ENCODE results near the gene TAOK1.
A peak's percentile ranks its signal among the peaks of the same experiment; 100 is the strongest.
"Not testable (repeated sequence)": the region's sequence is repeated elsewhere in the genome, so short reads cannot be mapped to it uniquely, and the experiment has no call there.

The TAOK1 gene

DNA sequence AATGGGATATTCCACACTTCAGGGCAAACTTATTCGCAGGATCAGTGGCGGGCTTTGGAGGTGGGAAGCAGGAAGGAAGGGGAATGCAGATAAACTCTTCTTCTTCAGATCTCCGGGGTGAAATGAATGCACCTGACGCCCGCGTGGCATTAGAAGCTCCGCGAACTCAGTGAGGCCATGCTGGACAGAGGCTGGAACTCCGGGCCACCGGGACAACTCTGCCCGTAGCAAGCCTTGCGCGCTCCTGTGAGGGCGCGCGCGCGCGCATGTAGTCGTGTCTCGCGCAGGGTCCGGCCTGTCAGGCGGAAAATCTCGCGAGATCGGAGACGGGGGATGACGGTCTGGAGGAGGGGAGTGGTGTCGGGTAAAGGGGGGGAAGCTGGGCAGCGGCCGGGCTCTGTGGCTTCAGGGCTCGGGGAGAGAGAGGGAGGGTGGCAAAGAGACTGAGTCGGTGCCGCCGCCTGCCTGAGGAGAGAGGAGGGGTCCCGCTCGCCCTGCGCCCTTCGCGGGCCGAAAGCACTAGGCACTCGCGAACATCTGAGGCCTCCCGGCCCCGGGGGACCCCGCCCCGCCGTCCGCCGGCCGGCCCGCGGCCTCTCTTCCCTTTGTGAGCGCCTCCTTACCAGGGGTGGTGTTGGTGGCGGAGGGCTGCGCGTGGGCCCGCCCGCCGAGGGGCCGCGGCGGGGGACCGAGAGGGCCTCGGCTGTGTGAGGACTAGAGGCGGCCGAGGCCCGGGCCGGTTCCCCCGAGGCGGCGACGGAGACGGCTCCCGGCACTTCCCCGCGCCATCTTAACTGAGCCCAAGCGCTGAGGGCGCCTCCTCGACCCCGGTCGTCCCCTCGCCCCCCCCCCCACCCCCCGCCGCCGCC lies at the start of gene TAOK1:
TAOK1 (plus strand) TSS at position 382 of the 869 bp plus-strand sequence. CDS start 61,186 bp downstream, outside the sequence.
- DNase-seq (ENCODE audit: low read depth in 2 of 3, low spot score in 1 of 3): peak; percentile 95 to 98 (median 95)

DNA sequence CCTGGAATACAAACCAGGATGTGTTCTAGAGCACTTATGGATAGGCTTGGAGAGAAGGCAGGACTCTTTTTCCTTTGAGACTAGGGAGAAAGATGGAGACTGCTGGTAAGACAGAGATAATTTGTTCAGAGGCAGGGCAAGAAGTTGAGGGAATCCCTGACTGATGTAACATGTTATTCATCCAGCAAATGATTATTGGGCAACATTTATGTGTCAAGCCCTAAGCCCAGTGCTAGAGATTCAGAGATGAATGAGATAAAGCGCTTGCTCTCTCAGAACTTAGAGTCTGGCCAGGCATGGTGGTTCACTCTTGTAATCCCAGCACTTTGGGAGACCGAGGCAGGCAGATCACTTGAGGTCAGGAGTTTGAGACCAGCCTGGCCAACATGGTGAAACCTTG lies 48.4 kb upstream of the TAOK1 start:
- DNase-seq (ENCODE audit: low read depth in 2 of 3, low spot score in 1 of 3): no peak

DNA sequence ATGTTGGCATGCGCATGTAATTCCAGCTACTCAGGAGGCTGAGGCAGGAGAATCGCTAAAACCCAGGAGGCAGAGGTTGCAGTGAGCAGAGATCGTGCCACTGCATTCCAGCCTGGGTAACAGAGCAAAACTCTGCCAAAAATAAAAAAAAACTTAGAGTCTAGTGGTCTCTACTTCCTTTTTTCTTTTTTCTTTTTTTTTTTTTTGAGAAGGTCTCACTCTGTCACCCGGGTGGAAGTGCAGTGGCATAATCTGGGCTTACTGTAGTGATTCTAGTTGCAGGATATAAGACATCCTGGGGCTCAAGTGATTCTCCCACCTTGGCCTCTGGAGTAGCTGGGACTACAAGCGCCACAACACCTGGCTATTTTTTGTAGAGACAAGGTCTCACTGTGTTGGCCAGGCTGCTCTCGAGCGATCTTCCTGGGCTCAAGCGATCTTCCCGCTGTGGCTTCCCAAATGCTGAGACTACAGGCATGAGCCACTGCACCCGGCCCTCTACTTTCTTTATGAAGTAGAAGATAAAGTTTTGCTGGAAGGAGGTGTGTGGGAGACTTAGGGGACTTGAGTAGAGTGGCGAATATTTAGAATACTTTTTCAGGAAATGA lies 47.9 kb upstream of the TAOK1 start:
- no peak for DNase-seq (ENCODE audit: low read depth in 2 of 3, low spot score in 1 of 3)

DNA sequence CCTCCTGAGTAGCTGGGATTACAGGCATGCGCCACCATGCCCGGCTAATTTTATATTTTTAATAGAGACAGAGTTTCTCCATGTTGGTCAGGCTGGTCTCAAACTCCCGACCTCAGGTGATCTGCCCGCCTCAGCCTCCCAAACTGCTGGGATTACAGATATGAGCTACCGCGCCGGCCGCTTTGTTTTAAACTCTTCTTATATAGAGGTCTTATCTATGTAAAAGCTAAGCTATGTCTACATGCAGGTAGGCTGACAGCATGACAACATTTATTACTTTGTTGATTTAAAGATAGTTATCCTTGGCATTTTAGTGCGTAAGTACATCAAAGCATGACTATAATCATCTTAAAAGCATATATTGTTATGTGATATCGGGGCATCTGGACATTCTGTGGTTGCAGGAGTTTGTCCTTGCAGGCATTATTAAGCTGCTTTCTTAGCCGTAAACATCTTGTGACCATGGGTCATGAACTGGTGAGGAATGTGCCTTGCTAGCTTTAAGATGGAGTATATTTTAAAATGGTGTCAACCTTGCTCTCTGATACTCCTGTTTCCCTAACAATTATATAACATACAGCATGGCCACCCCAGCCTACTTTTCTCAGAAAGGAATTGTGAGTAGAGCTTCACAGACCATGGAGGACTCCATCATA lies 45.8 kb upstream of the TAOK1 start:
- no peak for DNase-seq (ENCODE audit: low read depth in 2 of 3, low spot score in 1 of 3)

DNA sequence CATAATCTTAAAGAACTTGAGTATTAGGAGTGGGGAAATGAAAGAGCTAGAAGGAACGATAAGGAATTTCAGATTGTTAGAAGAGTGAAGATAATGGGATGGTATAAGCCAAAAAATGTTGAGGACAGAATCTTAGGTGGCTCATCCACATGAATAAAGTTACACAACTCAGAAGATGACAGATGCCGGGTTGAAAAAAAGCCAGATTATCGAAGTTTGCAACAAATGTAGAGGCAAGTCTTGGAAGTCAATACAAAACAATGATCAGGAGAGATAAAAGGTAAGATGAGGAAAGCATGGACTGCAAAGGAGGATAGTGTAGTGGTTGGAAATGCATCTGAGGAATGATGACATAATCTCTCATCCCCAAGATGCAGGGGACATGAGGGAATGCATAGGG lies 45.1 kb upstream of the TAOK1 start:
- no peak for DNase-seq (ENCODE audit: low read depth in 2 of 3, low spot score in 1 of 3)

DNA sequence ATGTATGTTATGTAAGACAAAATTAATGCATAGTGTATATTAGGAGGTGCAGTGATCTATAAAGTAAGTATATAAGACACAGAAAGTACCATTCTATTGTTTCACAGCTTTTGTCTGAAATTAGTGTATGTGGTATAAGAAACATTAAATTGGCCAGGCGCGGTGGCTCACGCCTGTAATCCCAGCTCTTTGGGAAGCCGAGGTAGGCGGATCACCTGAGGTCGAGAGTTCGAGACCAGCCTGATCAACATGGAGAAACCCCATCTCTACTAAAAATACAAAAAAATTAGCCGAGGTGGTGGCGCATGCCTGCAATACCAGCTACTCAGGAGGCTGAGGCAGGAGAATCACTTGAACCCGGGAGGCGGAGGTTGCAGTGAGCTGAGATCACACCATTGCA lies 44.7 kb upstream of the TAOK1 start:
- DNase-seq (ENCODE audit: low read depth in 2 of 3, low spot score in 1 of 3): not testable (repeated sequence)

DNA sequence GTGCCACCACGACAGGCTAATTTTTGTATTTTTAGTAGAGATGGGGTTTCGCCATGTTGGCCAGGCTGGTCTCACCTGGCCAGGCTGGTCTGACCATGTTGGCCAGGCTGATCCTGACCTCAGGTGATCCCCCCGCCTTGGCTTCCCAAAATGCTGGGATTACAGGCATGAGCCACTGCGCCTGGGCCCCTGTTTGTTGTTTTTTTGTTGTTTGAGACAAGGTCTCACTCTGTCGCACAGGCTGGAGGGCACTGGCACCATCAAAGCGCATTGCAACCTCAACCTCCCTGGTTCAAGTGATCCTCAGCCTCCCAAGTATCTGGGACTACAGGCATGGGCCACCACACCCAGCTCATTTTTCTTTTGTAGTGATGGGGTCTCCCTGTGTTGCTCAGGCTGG lies 43.7 kb upstream of the TAOK1 start:
- no peak for DNase-seq (ENCODE audit: low read depth in 2 of 3, low spot score in 1 of 3)

DNA sequence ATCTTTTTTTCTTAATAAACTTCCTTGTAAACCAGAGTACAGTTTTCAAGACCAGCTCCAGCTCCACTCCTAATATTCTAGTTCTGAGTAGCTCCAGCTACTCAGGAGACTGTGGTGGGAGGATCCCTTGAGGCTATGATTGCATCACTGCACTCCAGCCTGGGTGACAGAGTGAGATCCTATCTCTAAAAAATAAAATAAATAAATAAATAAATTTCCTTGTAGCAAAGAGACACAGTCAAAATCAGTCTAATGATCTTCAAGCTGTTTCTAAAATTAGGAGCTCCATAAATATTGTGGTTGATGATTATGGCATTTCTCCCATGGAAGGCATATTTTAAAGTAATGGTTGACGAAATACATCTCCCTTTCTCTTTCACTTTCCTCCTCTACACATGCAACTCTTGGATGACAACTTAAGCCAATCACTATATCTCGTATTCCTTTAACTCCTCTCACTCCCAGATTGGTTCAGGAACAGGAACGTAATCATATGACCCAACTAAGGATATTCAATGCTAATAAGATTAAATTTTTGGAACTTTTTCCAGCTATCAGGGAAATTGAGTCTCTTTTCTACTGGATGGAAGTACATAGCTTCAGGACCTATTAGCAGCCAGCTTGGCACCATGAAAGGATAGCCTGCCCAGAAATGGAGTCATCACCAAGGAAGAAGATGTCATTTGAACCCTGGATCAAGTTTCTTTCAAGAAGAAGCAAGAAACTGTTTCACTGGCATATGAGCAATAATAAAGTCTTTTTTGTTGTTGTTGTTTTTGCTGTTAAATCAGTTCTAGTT lies 42.1 kb upstream of the TAOK1 start:
- DNase-seq (ENCODE audit: low read depth in 2 of 3, low spot score in 1 of 3): no peak

DNA sequence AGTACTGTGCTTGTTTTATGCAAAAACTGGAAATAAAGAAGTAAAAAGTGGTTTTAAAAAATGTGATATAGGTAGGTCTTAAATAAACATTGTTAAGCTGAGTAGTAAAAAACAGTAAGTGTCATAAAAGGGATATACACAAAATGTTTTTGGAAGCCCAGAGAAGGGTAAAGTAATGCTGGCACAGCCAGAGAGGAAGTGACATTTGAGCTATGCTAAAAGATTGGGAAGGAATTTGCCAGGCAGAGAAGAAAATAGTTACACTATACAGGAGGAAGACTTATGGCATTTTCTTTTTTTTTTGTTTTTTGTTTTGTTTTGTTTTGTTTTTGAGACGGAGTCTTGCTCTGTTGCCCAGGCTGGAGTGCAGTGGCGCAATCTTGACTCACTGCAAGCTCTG lies 40.8 kb upstream of the TAOK1 start:
- no peak for DNase-seq (ENCODE audit: low read depth in 2 of 3, low spot score in 1 of 3)

DNA sequence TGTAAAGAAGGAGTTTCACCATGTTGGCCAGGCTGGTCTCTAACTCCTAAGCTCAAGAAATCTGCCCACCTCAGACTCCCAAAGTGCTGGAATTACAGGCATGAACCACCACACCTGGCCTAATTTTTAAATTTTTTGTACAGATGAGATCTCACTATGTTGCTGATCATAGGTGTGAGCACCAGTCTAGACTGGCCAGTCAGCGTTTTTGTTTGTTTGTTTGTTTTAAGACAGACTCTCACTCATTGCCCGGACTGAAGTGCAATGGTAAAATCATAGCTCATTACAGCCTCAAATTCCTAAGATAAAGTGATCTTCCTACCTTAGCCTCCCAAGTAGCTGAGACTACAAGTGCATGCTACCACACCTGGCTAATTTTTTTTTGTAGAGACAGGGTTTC lies 38.0 kb upstream of the TAOK1 start:
- no peak for DNase-seq (ENCODE audit: low read depth in 2 of 3, low spot score in 1 of 3)

DNA sequence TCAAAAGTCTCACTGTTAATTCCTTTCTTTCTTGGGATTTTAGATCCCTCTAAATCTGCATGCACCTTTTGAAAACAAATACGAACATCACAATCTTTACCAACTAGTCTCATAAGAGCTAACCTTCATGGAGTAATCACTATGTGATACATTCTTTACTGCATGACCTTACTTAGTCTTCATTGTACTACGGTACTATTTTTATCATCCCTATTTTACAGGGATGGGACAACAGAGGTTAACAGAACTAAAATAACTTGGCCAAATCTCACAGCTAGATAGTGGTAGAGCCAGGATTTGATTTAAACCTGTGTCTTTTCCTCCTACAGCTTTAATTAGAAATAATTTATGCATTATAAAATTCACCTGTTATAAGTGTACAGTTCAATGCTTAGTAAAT lies 32.9 kb upstream of the TAOK1 start:
- DNase-seq (ENCODE audit: low read depth in 2 of 3, low spot score in 1 of 3): no peak

DNA sequence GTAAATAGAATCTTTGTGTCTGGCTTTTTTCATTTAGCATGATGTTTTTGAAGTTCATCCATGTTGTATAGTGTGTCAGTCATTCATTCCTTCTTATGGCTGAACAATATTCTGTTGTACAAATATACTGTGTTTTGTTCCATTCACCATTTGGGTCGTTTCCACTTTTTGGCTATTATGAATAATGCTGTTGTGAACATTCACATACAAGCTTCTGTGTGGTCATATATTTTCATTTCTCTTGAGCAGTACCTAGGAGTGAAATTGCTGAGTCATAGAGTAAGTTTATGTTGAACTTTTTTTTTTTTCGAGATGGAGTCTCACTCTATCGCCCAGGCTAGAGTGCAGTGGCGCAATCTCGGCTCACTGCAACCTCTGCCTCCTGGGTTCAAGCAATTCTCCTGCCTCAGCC lies 32.3 kb upstream of the TAOK1 start:
- DNase-seq (ENCODE audit: low read depth in 2 of 3, low spot score in 1 of 3): no peak

DNA sequence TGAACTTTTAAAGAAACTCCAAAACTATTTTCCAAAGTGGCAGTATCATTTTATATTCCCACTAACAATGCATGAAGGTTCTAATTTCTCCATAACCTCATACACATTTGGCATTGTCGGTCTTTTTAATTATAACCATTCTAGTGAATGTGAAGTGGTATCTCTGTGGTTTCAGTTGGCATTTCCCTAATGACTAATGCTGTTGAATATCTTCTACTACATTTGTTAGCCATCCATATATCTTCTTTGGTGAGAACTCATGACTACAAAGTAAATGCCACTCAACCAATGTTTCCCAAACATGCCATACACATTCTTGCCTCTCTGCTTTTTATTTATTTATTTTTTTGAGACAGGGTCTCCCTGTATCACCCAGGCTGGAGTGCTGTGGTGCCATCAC lies 31.7 kb upstream of the TAOK1 start:
- no peak for DNase-seq (ENCODE audit: low read depth in 2 of 3, low spot score in 1 of 3)

DNA sequence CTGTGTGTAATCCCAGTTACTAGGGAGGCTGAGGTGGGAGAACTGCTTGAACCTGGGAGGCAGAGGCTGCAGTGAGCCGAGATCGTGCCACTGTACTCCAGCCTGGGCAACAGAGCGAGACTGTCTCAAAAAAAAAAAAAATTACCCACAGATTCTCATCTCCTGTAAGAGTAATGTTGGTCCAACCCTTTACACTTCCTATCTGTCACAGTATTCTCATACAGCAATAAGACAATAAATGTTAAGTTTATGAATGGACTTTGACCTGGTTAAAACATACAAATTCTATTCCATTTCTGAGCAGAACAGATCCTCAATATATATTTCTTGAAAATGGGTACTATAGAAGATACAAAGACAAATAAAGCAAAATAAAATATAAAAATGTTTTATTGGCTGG lies 30.4 kb upstream of the TAOK1 start:
- no peak for DNase-seq (ENCODE audit: low read depth in 2 of 3, low spot score in 1 of 3)

DNA sequence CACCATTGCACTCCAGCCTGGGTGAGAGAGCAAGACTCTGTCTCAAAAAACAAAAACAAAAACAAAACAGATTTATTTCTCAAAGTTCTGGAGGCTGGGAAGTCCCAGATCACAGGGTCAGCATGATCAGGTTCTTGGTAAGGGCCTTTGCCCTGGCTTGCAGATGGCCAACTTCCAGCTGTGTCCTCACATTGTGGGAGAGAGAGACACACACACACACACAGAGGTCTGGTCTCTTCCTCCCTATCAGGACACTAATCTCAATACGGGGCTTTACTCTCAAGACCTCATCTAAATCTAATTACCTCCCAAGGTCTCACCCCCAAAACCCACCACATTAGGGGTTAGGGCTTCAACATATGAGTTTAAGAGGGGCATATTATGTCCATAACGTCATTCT lies 26.4 kb upstream of the TAOK1 start:
- no peak for DNase-seq (ENCODE audit: low read depth in 2 of 3, low spot score in 1 of 3)

DNA sequence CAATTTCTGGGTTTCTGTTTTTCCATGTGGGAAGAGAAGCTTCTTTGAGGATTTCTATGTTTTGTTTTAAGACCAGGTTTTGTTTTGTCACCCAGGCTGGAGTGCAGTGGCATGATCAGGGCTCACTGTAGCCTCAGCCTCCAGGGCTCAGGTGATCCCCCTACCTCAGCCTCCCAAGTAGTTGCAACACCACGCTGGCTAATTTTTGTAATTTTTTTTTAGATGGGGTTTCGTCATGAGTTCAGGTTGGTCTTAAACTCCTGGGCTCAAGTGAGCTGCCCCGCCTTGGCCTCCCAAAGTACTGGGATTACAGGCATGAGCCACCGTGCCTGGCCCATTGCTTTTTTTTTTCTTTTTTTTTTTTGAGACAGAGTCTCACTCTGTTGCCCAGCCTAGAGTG lies 25.5 kb upstream of the TAOK1 start:
- DNase-seq (ENCODE audit: low read depth in 2 of 3, low spot score in 1 of 3): no peak

DNA sequence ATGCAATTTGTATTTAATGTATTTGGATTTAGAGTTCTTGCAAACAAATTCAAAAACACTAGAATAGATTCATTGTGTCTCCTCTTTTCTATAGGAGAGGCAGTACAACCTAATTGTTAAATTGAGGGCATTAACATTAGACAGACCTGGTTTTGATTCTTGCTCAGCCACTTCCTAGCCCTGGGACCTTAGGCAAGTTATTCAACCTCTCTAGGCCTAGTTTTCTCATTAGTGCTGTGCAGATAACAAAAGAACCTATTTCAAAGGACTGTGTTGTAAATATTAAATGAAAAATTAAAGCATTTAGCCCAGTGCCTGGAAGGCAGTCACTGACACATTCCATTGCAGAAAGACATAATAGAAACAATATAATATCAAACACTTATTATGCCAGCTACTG lies 22.0 kb upstream of the TAOK1 start:
- DNase-seq (ENCODE audit: low read depth in 2 of 3, low spot score in 1 of 3): no peak

DNA sequence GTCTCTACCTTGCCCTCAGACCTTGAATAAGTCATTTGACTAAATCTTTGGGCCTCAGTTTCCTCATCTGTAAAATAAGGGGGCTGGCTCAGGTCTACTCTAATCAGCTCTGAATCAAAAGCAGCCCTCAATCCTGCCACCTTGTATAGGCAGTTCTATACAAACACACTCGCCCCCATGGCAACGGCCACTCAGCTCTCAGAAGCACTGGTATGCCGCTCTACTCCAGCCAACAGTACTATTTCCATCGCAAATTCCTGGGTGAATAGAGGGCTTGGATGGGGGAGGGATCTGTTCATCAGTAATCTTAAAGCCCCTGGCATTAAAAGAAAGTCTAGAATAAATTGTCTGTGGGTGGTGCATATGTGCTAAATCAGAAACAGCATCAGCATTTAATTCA lies 21.2 kb upstream of the TAOK1 start:
- DNase-seq (ENCODE audit: low read depth in 2 of 3, low spot score in 1 of 3): no peak

DNA sequence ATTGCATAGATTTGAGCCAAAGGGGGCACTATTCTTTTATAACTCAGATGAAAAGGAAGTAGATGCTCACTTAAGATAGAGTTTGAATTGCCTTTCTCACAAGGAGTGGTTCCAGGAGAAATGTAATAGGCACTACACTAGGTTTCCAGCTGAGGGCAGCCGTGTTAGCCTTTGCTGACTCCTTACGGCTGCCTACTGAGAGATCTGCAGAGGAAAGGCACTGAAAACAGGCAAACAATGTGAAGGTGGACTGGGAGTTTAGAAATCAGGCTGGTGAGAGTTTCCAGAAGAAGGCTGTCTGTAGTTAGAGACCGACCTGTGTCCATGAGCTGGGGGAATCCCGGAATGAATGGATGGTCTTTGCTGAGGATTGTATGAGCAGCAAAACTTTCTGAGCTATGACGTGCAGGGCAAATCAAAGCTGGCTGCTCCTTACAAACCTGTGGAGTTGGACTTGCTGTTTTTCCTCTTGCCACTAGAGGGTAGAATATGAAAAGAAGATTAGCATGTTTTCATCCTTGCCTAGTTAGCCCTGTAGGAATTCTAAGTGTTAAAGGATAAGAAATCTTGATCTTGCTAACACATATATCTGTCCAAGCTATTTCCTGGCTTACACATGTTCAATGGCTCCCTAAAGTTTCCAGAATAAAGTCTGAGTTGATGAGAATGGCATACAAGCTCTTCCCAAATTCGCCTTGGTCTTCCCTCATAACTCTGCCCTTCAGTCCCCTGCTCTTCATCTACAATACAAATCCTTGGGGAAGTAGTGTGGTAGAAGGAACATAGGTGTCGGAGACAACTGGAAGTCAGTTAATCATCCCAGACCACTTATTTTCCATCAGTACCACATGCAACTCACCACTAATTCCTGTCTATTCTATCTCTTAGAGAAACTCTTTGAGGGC lies 20.1 kb upstream of the TAOK1 start:
- peak in 2 of 3 donors; percentile 7 to 28 for DNase-seq (ENCODE audit: low read depth in 2 of 3, low spot score in 1 of 3)

DNA sequence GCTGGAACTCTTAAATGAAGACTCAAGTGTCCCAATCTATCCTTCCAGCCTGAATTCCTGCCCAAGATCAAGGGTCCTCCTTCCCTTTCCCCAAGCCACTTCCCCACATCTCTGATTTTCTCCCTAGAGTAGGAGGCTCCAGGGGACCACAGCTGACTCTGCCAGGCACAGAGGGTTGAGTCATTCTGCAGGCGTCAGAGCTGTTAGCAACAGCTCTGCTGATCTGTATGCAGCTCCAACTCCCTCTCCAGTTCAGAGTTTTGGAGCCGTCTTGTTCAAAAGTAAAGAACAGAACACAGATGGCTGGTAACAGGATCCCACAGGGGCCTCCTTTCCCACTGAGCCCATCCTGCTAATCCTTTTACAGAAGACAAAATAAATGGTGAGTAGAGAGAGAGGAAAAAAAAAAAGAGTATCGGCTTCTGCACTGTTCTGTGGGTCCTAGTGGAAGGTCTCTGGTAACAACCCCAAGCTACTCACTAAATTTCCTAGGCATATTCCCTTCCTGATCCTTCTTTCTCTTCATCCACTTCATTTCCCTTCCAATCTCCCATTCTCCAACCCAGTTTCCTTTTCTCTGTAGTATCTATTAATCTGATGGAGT lies 13.4 kb upstream of the TAOK1 start:
- DNase-seq (ENCODE audit: low read depth in 2 of 3, low spot score in 1 of 3): no peak

All from stimulated activated CD4-positive, alpha-beta T cell treated with anti-CD3 and anti-CD28 coated beads, Interleukin-12 subunit alpha, Interleukin-12 subunit beta, amount 100 ng/mL, for 48 hours (primary cell).